GM10266 (cell line): Measurements from ENCODE around the gene NMNAT1.
A peak's percentile ranks its signal among the peaks of the same experiment; 100 is the strongest.
"Not testable (repeated sequence)": the region's sequence is repeated elsewhere in the genome, so short reads cannot be mapped to it uniquely, and the experiment has no call there.

Source experiments
- DNase-seq: peaks from one replicate; pipeline ENCODE4 v3.0.0; 2012; ENCODE audit errors: extremely low spot score
- TF ChIP-seq, protein P1 (sequence below): IDR thresholded peaks from 2 replicates; pipeline ENCODE4 v1.5.1; 2012; ENCODE audit warnings: mild to moderate bottlenecking, low read depth; ENCODE audit not compliant: control insufficient read depth, insufficient read depth; ENCODE audit errors: missing control alignments

Gene NMNAT1

DNA sequence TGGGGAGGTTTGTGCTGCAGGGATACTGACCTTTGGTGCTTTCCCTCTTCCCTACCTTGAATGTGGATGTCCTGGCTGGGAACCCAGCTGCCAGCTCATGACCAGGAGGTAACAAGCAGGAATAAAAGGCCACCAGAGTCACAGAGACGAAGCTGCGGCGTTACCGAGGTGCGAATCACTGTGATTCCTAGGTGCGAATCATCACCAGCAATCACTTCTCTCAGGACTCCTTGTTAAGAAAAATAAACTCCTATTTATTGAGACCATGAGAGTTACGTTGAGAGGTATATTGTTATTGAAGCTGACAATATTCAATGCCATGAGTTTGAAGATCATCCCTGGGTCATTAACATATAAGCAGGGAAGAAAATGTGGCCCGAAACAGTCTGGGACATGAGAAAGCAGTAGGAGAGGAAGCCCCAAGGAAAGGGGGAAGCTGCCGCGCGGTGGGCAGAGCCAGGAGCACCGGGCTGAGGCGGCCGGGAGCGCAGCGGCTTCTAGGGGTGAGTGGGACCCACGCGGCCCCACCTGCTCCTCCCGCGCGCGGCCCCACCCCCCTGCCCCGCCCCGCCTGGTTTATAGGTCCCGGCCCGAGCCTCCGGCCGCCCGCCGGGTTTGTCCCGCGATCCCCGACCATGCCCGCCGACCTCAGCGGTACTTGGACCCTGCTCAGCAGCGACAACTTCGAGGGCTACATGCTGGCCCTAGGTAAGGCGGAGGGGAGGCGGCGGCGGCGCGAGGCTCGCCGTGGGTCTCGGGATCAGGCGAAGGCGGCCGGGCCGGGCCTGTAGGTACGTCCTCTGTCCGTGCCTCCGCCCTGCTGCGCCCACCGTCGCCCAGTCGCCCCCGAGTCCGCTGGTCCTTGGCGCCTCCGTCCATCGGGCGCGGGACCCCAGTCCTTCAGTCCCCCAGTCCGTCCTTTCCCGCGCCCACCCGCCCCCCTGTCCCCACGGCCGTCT is 53.6 kb downstream of the NMNAT1 start, which contains the start of gene RBP7:
RBP7 (plus strand) TSS at position 605 of the 959 bp plus-strand sequence; CDS start at position 636, 31 bp downstream.
- peak; percentile 66 for DNase-seq
- TF ChIP-seq, protein P1, sequence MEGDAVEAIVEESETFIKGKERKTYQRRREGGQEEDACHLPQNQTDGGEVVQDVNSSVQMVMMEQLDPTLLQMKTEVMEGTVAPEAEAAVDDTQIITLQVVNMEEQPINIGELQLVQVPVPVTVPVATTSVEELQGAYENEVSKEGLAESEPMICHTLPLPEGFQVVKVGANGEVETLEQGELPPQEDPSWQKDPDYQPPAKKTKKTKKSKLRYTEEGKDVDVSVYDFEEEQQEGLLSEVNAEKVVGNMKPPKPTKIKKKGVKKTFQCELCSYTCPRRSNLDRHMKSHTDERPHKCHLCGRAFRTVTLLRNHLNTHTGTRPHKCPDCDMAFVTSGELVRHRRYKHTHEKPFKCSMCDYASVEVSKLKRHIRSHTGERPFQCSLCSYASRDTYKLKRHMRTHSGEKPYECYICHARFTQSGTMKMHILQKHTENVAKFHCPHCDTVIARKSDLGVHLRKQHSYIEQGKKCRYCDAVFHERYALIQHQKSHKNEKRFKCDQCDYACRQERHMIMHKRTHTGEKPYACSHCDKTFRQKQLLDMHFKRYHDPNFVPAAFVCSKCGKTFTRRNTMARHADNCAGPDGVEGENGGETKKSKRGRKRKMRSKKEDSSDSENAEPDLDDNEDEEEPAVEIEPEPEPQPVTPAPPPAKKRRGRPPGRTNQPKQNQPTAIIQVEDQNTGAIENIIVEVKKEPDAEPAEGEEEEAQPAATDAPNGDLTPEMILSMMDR = no peak

DNA sequence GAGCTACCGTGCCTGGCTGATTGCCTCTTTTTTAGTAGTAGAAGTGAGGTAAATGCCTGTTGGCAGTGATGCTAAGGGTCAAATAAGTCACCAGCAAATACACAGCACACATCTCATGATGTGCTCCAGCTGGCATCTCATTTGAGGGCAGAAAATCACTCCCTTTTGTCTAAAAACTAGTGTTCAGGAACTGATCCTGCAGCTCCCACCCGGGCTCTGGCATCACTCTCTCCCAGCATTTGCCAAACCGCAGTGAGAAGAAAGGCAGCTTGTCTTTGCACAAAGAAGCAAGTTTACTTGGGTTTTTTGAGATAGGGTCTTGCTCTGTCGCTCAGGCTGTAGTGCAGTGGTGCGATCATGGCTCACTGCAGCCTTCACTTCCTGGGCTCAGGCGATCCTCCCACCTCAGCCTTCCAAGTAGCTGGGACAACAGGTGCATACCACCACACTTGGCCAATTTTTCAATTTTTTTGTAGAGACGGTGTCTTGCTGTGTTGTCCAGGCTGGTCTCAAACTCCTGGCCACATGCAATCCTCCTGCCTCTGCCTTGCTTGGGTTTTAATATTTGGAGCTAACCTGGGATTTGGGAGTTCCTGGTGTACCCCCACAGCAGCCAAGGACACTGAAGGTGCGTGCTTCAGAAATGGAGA is 57.9 kb downstream of the NMNAT1 start:
- no peak for DNase-seq
- TF ChIP-seq, protein P1 = no peak

DNA sequence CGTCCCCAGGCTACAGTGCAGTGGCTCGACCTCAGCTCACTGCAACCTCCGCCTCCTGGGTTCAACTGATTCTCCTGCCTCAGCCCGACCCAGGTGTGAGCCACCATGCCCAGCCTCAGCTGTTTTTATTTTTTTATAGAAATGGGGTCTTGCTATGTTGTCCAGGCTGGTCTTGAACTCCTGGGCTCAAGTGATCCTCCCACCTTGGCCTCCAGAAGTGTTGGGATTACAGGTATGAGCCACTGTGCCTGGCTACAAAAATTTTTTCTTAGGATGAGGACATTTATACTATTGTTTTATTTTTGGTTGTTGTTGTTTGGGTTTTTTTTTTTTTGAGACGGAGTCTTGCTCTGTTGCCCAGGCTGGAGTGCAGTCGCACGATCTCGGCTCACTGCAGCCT is 62.0 kb downstream of the NMNAT1 start:
- not testable (repeated sequence) for DNase-seq

DNA sequence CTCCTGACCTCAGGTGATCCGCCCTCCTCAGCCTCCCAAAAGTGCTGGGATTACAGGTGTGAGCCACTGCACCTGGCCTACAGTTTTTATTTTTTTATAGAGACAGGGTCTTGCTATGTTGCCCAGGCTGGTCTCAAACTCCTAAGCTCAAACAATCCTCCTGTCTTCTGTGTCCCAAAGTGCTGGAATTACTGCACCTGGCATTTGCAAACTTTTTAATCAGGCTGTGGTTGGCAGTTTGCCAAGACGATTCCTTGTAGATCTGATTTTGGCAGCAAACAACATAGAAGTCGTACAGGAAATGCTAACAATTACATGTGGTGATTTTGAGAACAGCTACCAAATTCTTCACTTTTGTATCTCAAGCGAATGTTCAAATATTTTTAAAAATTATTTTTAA is 63.9 kb downstream of the NMNAT1 start:
- DNase-seq = no peak

DNA sequence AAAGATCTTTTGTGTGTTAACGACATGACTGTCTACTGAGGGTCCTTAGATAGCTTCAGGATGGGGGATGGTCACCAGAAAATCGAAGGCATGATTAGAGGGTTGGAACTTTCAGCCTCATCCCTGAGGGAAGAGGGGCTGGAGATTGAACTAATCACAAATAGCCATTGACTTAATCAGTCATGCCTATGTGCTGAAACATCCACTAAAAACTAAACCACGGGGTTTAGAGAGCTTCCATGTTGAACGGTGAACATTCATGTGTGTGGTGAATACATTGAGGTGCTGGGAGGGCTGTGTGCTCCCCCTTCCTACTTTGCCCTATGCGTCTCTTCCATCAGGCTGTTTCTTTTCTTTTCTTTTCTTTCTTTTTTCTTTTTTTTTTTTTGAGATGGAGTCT is 70.7 kb downstream of the NMNAT1 start:
- TF ChIP-seq, protein P1 = no peak
- DNase-seq = no peak

More for the DNA sequence above, 63.9 kb downstream of the NMNAT1 start:
- TF ChIP-seq, protein P1 = no peak

DNA sequence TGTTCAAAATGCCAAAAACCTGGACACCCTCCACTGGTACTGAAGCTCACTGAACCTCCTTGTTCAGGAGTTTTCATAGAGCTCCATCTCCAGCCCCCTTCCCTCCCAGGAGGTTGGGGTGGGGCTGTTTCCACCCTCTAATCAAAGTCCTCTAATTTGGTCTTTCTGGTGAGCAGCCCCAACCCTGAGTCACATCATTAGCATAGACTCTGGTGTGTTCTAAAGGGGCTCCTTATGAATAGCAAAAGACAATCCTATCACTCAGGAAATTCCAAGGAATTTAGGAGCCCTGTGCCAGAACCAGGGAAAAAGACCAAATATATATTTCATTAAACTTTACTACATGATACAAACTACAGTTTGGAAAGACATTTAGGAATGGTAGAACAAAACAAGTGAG is 76.3 kb downstream of the NMNAT1 start:
- TF ChIP-seq, protein P1 = no peak
- DNase-seq = no peak

DNA sequence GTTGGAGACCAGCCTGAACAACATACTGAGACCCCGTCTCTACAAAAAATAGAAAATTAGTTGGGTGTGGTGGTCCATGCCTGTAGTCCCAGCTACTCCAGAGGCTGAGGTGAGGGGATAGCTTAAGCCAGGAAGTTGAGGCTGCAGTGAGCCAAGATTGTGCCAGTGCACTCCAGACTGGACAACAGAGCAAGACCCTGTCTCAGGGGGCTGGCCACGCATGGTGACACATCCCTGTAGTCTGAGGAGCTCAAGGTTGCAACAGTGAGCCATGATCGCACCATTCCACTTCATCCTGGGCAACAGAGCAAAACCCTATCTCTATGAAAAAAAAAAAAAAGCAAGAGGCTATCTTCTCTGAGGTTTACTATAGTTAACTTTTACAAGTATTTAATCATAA is 76.8 kb downstream of the NMNAT1 start:
- TF ChIP-seq, protein P1 = no peak
- DNase-seq = no peak

DNA sequence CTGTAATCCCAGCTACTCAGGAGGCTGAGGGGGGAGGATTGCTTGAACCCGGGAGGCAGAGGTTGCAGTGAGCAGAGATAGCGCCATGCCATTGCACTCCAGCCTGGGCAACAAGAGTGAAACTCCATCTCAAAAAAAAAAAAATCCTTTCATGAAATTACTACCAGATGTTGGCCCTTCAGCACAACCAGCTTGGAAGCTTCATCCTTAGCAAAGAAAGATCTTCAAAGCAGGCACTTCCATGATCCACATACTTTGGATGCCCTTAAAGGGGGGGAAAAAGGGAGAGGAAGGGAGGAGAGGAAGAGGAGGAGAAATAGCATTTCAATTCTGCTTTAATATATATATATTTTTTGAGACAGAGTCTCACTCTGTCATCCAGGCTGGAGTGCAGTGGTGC is 77.4 kb downstream of the NMNAT1 start:
- not testable (repeated sequence) for DNase-seq

DNA sequence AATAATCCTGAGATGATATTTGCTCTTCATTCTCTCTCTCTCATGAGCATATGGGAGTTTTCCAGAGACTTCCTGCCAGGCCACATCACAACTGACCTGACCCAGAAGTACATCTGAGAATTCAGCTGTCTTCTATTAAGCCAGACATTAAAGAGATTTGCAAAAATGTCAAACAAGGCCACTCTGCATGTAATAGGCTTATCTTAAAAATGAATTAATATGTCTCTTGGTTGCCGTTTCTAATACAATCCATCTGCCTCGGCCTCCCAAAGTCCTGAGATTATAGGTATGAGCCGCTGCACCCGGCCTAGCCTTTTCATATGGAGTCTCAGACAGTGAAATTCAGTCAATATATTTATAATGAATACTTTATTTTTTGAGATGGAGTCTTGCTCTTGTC is 78.7 kb downstream of the NMNAT1 start:
- DNase-seq = not testable (repeated sequence)
